Fibroblast of the conjunctiva (primary cell): ENCODE measurements around the gene POMZP3.
A peak's percentile ranks its signal among the peaks of the same experiment; 100 is the strongest.
"Not testable (repeated sequence)": the region's sequence is repeated elsewhere in the genome, so short reads cannot be mapped to it uniquely, and the experiment has no call there.

Experiments
- DNase-seq: peaks from one replicate; pipeline ENCODE4 v3.0.0-alpha.2; 2010; ENCODE audit warnings: low read depth

POMZP3 gene

DNA sequence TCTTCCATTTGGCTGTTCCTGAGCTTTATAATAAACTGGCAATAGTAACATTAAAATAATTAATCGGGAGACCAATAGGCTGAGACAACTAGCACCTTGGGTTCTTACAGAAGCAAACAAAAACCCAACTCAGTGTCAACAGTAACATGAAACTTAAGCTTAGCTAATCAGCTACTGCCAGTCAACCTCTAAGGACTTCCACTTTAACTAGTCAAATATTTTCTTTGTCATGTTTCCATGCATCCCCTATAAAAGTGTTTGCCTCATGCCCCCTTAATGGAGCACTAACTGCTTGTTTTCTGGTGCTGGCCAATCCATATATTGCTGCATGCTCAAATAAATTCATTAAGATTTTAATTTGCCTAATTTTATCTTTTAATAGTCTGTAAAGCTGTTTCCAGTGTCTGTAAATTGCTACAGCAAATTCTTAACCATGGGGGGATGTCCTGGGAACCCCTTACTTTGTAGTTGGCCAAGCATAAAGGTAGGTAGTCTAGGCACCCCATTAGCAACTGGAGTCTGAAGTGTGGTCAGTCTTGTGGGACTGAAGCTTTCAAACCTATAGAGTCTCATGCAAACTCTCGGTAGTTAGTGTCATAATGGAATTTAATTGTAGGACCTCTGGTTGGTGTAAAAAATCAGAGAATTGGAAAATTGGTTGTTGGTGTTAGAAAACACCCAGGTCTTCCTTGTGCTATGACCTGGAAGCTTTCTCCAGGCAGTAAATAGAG, 40.3 kb downstream of the POMZP3 start:
- not testable (repeated sequence) for DNase-seq

GRCh38 chr7:76583636-76584281, 43.3 kb downstream of the POMZP3 start:
- DNase-seq, result peak; percentile 54

DNA sequence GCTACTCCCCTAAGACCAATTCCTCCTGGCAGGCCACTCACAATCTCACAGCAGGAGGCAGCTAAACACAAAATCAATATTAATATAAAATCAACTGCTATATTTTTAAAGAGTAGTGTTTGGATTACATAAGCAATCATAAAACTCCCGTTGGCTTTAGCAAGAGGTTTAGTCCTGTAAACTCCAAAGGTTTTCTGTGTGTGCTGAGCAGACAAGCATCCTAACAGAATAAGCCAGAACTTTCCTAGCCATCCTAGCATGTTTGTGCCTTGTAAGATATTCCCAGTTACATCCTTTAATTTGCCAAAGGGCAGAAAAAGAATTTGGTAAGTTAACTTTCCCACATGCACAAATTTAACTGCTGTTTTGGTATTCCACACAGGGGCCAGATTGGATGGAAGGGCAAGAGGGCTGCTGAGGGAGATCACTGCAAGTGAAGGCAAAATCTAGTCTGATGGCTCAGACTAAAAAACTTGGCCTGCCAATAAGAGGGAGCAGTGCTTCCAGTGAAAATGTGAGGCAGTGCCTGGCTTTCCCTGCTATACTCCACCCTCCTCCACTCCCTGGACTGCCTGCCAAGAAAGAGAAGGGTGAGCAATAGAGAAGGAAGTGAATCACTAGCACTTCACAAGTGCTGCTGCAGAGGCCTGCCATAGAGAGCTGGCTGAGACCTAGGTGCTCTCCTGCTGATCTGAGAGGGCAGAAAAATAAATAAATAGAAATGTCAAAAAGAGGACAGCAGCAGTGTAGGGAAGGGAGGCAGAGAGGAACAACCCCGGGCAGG, 44.0 kb downstream of the POMZP3 start:
- DNase-seq, result peak; percentile 74

DNA sequence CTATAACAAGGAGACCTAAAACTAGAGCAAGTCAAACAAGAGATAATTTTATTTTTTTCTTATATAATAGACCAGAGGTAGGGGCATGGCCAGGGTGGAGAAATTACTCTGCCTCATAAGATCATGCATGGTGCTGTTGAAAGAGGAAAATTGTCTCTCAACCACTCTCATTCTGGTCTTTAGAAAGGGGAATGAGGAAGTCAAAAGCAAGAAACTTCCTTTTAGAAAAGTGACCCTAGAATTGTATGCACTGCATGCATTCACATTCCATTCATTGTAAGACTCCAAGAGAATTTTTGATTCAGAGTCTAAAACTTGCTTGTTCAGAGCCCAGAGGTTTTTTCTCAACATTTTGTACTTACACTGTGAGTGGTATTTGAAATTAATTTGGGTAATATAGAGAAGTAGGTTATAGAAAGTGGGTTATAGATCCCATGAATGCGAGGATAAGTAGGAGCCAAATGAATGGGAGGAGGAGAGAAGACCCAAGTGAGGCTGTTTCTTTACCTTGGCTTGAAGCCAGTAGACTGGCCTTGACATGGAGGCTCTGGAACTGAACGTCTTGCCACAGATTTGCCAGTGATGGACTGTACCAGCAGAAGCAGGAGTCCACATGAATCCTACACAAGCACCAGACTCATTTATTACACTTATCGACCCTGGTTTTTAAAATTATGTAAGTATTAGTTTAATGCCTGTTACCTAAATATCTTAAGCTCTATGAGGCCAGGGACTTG, 51.0 kb downstream of the POMZP3 start:
- not testable (repeated sequence) for DNase-seq

DNA sequence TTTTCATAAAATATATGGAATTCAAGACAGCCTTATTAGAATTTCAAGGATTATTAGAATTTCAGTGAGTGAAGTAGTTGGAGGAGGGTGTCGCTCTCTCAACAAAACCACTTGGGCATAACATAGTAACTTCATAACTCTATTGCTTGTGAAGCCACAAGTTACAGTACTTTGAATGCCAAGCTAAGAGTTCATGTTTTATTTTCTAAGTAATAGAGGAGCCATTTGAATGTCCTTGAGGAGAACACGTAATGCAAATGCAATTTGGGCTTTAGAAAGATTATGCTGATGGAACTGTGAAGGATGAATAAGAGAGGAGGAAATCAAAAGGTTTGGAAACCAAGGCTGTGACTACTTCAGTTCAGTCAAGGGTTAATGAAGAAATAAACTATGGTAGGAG, 51.6 kb downstream of the POMZP3 start:
- DNase-seq, result not testable (repeated sequence)

DNA sequence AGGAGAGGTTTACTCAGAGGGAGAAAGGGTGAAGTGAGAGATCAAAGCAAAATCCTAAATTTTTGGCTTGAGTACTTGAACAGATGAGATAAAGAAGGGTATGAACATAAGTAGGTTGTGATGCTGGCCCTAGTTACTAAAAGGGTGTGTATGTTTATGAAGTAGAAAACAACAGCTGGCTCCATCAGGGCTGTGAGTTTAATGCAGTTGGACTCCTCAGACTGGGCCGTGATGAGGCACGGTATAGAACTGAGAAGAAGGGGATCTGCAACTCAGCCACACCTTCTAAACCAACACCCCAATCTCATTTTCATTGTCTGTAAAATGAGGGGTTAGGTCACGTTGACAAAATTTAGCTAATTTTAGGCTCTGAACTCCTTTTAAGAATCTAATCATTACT, 54.8 kb downstream of the POMZP3 start:
- not testable (repeated sequence) for DNase-seq

- not testable (repeated sequence) for DNase-seq
Measured at GRCh38 chr7:76570324-76570775, 56.7 kb downstream of the POMZP3 start.

GRCh38 chr7:76568742-76569141, 58.3 kb downstream of the POMZP3 start:
- DNase-seq, result peak; percentile 44

GRCh38 chr7:76567753-76568152, 59.3 kb downstream of the POMZP3 start:
- not testable (repeated sequence) for DNase-seq

DNA sequence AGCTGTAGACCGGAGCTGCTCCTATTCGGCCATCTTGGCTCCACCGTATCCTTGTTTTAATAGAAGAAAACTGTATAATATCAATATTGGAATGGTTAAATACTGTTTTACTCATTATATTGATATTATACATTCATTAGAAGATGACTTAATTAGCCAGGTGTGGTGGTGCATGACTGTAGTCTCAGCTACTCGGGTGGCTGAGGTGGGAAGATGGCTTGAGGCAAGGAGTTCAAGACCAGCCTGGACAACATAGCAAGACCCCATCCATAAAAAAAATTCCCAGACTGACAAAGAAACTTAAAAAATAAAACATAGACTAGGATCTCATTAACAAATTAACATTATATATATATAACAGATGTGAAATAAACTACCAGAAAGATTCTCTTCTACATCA, 59.8 kb downstream of the POMZP3 start:
- not testable (repeated sequence) for DNase-seq

GRCh38 chr7:76565001-76565400, 62.1 kb downstream of the POMZP3 start:
- not testable (repeated sequence) for DNase-seq

DNA sequence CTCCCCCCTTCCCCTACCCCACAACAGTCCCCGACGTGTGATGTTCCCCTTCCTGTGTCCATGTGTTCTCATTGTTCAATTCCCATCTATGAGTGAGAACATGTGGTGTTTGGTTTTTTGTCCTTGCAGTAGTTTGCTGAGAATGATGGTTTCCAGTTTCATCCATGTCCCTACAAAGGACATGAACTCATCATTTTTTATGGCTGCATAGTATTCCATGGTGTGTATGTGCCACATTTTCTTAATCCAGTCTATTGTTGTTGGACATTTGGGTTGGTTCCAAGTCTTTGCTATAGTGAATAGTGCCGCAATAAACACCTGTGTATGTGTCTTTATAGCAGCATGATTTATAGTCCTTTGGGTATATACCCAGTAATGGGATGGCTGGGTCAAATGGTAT, 65.7 kb downstream of the POMZP3 start:
- DNase-seq, result not testable (repeated sequence)

DNA sequence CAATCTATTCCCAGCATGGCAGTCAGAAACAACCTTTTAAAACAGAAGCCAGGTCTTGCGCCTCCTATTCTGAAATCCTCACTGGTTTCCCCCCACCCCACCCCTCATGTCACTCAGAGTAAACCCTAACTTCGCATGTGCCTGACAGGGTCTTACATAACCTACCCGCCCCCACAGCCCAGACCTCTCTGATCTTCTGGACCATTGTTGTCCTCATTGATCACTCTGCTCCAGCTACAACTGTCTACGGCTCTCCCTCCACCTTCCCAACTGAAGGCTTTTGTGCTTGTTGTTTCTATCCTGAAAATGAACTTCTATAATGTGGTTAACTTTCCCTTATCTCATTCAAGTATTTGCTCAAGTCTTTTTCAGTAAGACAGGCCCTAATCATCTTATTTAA, 66.9 kb downstream of the POMZP3 start:
- not testable (repeated sequence) for DNase-seq
